Thyroid gland (tissue), 4 donors: ENCODE results near the gene ZBTB16. TPM values are rescaled to one million over a fixed set of nuclear protein-coding genes. Genes with fewer than 3 reads are reported as not detected.

Source experiments
- DNase-seq, 2 donors: peaks; one replicate each; pipeline ENCODE4 v3.0.0-alpha.2; 2019
- H3K27ac ChIP-seq, 3 donors: fragments of 200-600 bp; sonication (generic); 1 replicate in 2 of 3; 2 replicates in 1 of 3; pipeline ENCODE4 v1.5.1; 2016 to 2019; ENCODE audit warnings: mild to moderate bottlenecking in 1 of 3, moderate library complexity in 1 of 3
- H3K27me3 ChIP-seq: fragments of 200-600 bp; sonication (generic); one replicate; pipeline ENCODE4 v1.5.1; 2019
- H3K36me3 ChIP-seq, 2 donors: fragments of 200-600 bp; sonication (generic); one replicate each; pipeline ENCODE4 v1.5.1; 2016 to 2019
- H3K4me1 ChIP-seq, 2 donors: fragments of 200-600 bp; sonication (generic); one replicate each; pipeline ENCODE4 v1.5.1; 2017 to 2019
- H3K4me3 ChIP-seq, 3 donors: fragments of 200-600 bp; sonication (generic); replicated peaks in 1 of 3; 1 replicate in 2 of 3; 2 replicates in 1 of 3; pipeline ENCODE4 v1.5.1; 2016; ENCODE audit warnings: mild to moderate bottlenecking in 1 of 3
- H3K9me3 ChIP-seq: fragments of 200-600 bp; sonication (generic); one replicate; pipeline ENCODE4 v1.5.1; 2017
- POLR2A ChIP-seq, 2 donors: fragments of 450-650 bp; IDR thresholded peaks; one replicate each; pipeline ENCODE4 v1.6.1; 2017; ENCODE audit warnings: antibody characterized with exemption in 2 of 2, mild to moderate bottlenecking in 2 of 2, moderate library complexity in 1 of 2
- WGBS, 2 donors: methylation state at CpG; one replicate each; pipeline ENCODE4 v1.1.5; 2017; 5-methylcytosine and 5-hydroxymethylcytosine counted together
- intact Hi-C: fragments of 100-400 bp; cut with DNase I; formaldehyde crosslinking; loops from one replicate; pipeline ENCODE4 v1.15.1; 2023
- total RNA-seq, 4 donors: library from RNA; depleted of rRNA; stranded (reverse); fragments of >200 nt; gene quantifications; one replicate each; pipeline ENCODE4 v1.2.3, GENCODE V29; 2016
- TF ChIP-seq, protein P1 (sequence below), 6 experiments: fragments of 200-600 bp in 3 of 6; fragments of 450-650 bp in 3 of 6; sonication (generic) in 3 of 6; IDR thresholded peaks; one replicate each; pipeline ENCODE4 v1.5.1; 2016 to 2019; ENCODE audit warnings: antibody characterized with exemption in 6 of 6, mild to moderate bottlenecking in 2 of 6, inconsistent platforms in 1 of 6, moderate library complexity in 1 of 6

The ZBTB16 gene
- total RNA-seq, 4 donors from 2014 or later: 157 to 385 (median 177) TPM

DNA sequence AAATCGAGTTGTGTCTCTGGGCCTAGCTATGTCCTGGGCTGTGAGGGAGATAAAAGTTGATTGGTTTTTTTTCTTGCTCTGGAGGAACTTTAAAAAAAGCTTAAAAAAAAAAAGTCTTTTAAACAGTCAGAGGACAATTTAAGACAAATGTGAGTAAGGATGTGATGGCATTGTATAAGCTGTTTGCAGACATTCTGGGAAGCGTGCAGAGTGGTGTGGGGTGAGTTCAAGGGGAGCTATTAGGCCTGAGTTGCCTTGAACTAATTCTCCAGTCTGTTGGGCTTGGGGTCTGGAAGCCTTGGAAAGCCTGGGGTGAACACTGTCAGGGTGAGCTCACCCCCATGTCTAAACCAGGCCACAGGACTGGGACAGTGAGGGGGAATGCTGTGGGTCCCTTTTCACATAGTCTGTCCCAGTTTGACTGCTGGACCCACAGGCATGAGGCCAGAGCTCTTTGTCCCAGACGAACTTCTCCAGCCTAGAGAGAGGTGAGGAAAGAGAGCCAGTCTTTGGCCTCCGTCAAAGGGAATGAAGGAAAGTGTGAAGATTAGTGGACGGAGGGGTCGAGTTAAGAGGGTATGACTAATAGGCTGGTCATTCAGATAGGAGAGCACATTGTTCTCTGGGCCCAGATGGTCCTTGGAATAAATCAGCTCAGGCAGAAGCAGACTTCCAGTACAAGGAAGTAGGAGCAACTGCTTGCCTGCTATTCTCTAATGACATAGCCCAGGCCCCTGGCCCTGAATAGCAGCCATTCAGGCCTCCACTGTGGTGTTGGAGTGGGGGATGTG is 160.2 kb downstream of the ZBTB16 start:
- intact Hi-C loops: no loop called here

GRCh38 chr11:114221037-114221436 is 161.5 kb downstream of the ZBTB16 start:
- DNase-seq: no peak
- no peak overlapping the region for H3K4me3 ChIP-seq
- intact Hi-C loops: no loop called here
- peaks cover 9 to 16% of the 10 kb centered on the region in 2 donors for H3K36me3 ChIP-seq
- 90 to 100% methylated on average over 2 of the region's 2 CpGs for WGBS, 2 donors
- TF ChIP-seq, protein P1, sequence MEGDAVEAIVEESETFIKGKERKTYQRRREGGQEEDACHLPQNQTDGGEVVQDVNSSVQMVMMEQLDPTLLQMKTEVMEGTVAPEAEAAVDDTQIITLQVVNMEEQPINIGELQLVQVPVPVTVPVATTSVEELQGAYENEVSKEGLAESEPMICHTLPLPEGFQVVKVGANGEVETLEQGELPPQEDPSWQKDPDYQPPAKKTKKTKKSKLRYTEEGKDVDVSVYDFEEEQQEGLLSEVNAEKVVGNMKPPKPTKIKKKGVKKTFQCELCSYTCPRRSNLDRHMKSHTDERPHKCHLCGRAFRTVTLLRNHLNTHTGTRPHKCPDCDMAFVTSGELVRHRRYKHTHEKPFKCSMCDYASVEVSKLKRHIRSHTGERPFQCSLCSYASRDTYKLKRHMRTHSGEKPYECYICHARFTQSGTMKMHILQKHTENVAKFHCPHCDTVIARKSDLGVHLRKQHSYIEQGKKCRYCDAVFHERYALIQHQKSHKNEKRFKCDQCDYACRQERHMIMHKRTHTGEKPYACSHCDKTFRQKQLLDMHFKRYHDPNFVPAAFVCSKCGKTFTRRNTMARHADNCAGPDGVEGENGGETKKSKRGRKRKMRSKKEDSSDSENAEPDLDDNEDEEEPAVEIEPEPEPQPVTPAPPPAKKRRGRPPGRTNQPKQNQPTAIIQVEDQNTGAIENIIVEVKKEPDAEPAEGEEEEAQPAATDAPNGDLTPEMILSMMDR (IDR thresholded peaks at IDR 0.05): no peak
- TF ChIP-seq POLR2A (IDR thresholded peaks at IDR 0.05): no peak
- H3K27ac ChIP-seq: no peak overlapping the region
- H3K4me1 ChIP-seq: peaks cover 14 to 41% of the 10 kb centered on the region in 2 donors
- H3K9me3 ChIP-seq: no peaks in the 10 kb centered on the region
- H3K27me3 ChIP-seq: no peaks in the 10 kb centered on the region

More for the DNA sequence above, 160.2 kb downstream of the ZBTB16 start:
- TF ChIP-seq, protein P1 (IDR thresholded peaks at IDR 0.05): no peak
- TF ChIP-seq POLR2A (IDR thresholded peaks at IDR 0.05): no peak
- Histone ChIP-seq H3K27me3 (no peaks in the 10 kb centered on the region), H3K4me1 (peaks cover 20 to 47% of the 10 kb centered on the region in 2 donors), H3K27ac (no peak overlapping the region), H3K9me3 (no peaks in the 10 kb centered on the region), H3K36me3 (peaks cover 8 to 16% of the 10 kb centered on the region in 2 donors), H3K4me3 (no peak overlapping the region)
- WGBS, 2 donors: 39 to 44% methylated on average over 6 of the region's 6 CpGs
- DNase-seq: peak in 1 of 2 donors; percentile 26

DNA sequence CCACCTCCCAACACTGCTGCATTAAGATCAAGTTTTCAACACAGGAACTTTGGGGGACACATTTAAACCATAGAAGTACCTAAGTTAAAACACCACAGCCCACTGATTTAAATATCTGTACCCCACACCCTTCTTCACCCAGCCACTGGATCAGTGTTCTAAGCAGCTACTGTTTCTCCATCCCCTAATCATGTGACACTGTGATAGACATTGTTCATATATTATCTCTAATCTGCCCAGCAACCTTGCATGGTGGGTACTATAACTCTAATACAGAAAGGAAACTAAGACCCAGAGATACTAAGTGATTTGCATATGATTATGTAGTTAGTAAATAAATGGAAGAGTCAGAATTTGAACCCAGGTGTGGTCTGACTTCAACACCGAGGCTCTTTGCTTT is 166.2 kb downstream of the ZBTB16 start:
- Histone ChIP-seq H3K27me3 (no peaks in the 10 kb centered on the region), H3K4me1 (no peaks in the 10 kb centered on the region), H3K9me3 (no peaks in the 10 kb centered on the region), H3K4me3 (no peak overlapping the region), H3K27ac (no peak overlapping the region), H3K36me3 (peaks cover 15 to 20% of the 10 kb centered on the region in 2 donors)
- DNase-seq: no peak
- WGBS, 2 donors: 97 to 100% methylated on average over 1 of the region's 1 CpG
- no peak for TF ChIP-seq POLR2A (IDR thresholded peaks at IDR 0.05)
- TF ChIP-seq, protein P1 (IDR thresholded peaks at IDR 0.05): no peak
- intact Hi-C loops: no loop called here

DNA sequence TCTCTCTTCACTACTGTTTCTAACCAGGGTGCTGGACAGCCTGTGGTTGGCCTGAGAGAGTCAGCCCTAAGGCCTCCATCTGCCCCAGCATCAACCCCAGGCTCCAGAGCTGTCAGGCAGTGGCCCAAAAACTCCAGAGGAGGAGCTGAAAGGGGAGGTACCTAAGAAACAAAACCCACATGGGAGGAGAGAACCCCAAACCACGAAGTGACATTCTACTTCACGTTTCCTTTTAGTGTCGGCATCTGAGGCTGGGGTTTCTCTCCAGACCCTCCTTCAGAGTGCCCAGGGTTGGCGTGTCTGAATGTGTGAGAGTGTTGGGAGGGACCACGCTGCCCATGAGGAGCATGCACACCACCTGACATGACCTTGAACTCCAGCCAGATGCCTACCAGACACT is 166.8 kb downstream of the ZBTB16 start:
- 86 to 90% methylated on average over 5 of the region's 5 CpGs for WGBS, 2 donors
- H3K4me3 ChIP-seq: no peak overlapping the region
- H3K4me1 ChIP-seq: no peaks in the 10 kb centered on the region
- DNase-seq: no peak
- no peak overlapping the region for H3K27ac ChIP-seq
- H3K27me3 ChIP-seq: no peaks in the 10 kb centered on the region
- intact Hi-C loops: no loop called here
- no peaks in the 10 kb centered on the region for H3K9me3 ChIP-seq
- TF ChIP-seq, protein P1 (IDR thresholded peaks at IDR 0.05): no peak
- TF ChIP-seq POLR2A (IDR thresholded peaks at IDR 0.05): no peak
- H3K36me3 ChIP-seq: peaks cover 15 to 20% of the 10 kb centered on the region in 2 donors
